Subcutaneous abdominal adipose tissue (tissue), 5 donors: ENCODE measurements around the gene PDE4C.

Source experiments
- H3K27ac ChIP-seq: one replicate; pipeline ENCODE4 v1.7.0; 2013; ENCODE audit warnings: low read depth, mild to moderate bottlenecking, inconsistent platforms, low read length, moderate library complexity
- H3K27me3 ChIP-seq, 5 donors: one replicate each; pipeline ENCODE4 v1.7.0; 2013; ENCODE audit warnings: low read length in 5 of 5, inconsistent platforms in 1 of 5; ENCODE audit not compliant: control insufficient read depth in 5 of 5, insufficient read depth in 4 of 5
- H3K36me3 ChIP-seq, 5 donors: one replicate each; pipeline ENCODE4 v1.7.0; 2013; ENCODE audit warnings: low read length in 5 of 5; ENCODE audit not compliant: control insufficient read depth in 5 of 5, insufficient read depth in 5 of 5
- H3K4me1 ChIP-seq, 5 donors: one replicate each; pipeline ENCODE4 v1.7.0; 2013; ENCODE audit warnings: low read length in 5 of 5, mild to moderate bottlenecking in 3 of 5, moderate library complexity in 1 of 5; ENCODE audit not compliant: control insufficient read depth in 5 of 5, insufficient read depth in 5 of 5
- H3K4me3 ChIP-seq, 5 donors: one replicate each; pipeline ENCODE4 v1.7.0; 2013; ENCODE audit warnings: low read length in 5 of 5, low read depth in 1 of 5
- H3K9ac ChIP-seq, 5 donors: one replicate each; pipeline ENCODE4 v1.7.0; 2013; ENCODE audit warnings: low read length in 5 of 5, mild to moderate bottlenecking in 4 of 5, moderate library complexity in 3 of 5
- H3K9me3 ChIP-seq, 5 donors: one replicate each; pipeline ENCODE4 v1.7.0; 2013; ENCODE audit warnings: low read length in 5 of 5; ENCODE audit not compliant: control insufficient read depth in 5 of 5
- donor health status: healthy.
- donor health status: healthy.
- donor health status: healthy.
- donor health status: healthy.
- donor health status: healthy.

Gene PDE4C

DNA sequence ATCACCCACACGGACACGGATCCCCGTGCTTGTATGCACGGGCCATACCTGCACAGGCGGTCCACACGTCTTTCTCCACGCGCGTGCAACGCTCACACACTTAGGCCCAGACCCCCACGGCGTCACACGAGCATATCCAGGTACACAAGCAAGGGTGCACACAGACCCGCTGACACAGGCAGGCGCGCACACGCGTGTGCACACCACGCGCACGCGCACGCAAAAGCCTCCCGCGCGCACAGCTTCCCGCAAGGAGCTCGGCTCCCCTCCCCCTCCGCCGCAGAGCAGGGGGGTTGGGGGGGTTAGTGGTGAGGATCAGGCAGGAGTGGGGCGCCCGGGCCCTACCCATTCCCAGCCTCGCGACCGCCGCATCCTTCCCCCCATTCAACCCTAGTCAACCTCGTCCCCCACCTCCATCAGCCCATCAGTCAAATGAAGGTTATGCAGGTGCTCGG is 22.8 kb downstream of the PDE4C start:
- Histone ChIP-seq H3K27me3 (peaks cover 0 to under 1% (median 0%) of the 10 kb centered on the region in 5 donors), H3K36me3 (peaks cover 0 to 13% (median 7%) of the 10 kb centered on the region in 5 donors), H3K9ac (peak overlapping the region in 3 of 5 donors; percentile 35 to 70 (median 66)), H3K4me1 (peaks cover 3 to 31% (median 28%) of the 10 kb centered on the region in 5 donors), H3K4me3 (peak overlapping the region in 4 of 5 donors; percentile 78 to 86 (median 86)), H3K9me3 (no peaks in the 10 kb centered on the region), H3K27ac (no peak overlapping the region)

DNA sequence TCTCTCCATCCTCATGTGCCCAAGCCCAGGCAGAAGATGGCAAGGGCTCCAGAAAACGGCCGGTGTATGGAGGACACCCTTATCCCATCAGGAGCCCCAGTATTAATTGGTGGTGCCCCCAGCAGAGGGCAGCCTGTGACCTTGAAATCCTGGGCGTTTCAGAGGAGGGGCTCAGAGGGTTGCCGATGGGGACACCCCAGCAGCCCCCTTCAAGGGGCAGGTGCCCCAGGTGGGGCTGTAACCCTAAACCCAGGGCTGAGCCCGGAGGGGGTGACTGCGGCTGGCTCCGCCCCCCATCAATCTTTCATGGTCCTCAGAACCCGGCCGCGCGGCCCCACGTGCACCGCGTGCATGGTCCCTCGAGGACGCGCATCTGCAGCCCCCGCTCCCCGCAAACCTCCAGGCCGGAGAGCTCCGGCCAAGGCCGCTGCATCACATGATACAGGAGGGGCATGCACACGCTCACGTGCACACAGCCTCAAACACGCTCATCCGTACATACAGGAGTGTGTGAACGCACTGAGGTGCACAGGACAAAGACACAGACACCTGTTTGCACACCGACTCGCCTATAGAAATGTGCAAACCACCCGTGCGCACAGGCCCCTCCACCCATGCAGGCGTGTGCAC is 23.3 kb downstream of the PDE4C start:
- Histone ChIP-seq H3K27ac (no peak overlapping the region), H3K36me3 (peaks cover 0 to 19% (median 11%) of the 10 kb centered on the region in 5 donors), H3K27me3 (no peaks in the 10 kb centered on the region), H3K4me3 (peak overlapping the region; percentile 62 to 86 (median 85)), H3K9ac (peak overlapping the region in 2 of 5 donors; percentile 35 to 70), H3K9me3 (no peaks in the 10 kb centered on the region), H3K4me1 (peaks cover 3 to 31% (median 28%) of the 10 kb centered on the region in 5 donors)

DNA sequence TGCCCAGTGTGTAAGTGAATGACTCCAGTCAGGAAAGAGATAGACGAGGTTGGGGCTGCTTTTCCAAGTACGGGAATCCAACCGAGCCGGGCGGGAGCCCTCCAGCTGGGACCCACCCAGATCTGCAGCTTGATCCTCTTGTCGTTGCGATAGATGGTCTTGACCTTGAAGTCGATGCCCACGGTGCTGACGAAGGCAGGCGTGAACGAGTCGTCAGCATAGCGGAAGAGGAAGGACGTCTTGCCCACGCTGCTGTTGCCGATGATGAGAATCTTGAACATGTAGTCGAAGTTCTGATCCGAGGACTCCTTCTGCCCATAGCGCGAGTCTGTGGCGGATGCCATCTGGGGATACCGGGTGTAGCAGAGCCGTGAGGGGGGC is 23.9 kb downstream of the PDE4C start:
- Histone ChIP-seq H3K27me3 (no peaks in the 10 kb centered on the region), H3K9me3 (no peaks in the 10 kb centered on the region), H3K4me3 (peak overlapping the region in 1 of 5 donors; percentile 86), H3K4me1 (peaks cover 3 to 31% (median 28%) of the 10 kb centered on the region in 5 donors), H3K36me3 (peaks cover 0 to 23% (median 13%) of the 10 kb centered on the region in 5 donors), H3K9ac (no peak overlapping the region), H3K27ac (no peak overlapping the region)

DNA sequence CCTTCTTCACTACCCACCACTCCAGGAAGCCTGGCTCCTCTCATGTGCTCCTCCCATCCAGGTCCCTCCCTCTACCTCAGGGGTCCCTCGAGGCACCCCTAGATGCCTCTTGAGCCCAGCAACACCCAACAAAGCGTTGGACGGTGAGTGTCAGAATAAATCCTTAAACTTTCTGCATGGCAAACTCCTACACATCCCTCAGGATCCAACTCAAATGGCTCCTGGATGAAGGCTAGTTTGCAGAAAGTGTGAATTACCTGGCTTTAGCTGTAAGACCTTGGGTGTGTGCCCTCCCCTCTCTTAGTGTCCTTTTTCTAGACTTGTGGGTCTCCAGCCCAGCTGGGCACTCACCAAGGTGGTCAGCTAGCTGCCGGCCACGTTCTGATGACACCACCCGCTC is 27.9 kb downstream of the PDE4C start:
- Histone ChIP-seq H3K4me1 (peaks cover 8 to 25% (median 23%) of the 10 kb centered on the region in 5 donors), H3K27ac (no peak overlapping the region), H3K9ac (no peak overlapping the region), H3K27me3 (no peaks in the 10 kb centered on the region), H3K4me3 (no peak overlapping the region), H3K36me3 (peaks cover 0 to 35% (median 25%) of the 10 kb centered on the region in 5 donors), H3K9me3 (no peaks in the 10 kb centered on the region)

DNA sequence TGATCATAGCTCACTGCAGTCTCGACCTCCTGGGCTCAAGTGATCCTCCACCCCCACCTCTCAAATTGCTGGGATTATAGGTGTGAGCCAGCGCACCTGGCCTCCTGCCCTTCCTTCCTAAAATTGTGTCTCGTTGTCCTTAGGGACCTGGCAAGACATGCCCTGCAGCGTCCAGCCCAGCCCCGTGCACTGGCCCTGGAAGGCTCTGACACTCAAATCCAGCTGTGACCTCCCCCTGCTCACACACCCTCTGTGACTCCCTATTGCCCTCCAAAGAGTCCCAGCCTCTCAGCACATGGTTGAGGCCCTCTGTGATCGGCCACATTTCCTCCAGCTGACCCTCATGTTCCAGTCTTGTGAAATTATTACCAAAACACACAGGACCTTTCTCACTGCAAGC is 28.3 kb downstream of the PDE4C start:
- Histone ChIP-seq H3K27ac (no peak overlapping the region), H3K9ac (no peak overlapping the region), H3K4me3 (no peak overlapping the region), H3K36me3 (peaks cover 0 to 35% (median 25%) of the 10 kb centered on the region in 5 donors), H3K27me3 (no peaks in the 10 kb centered on the region), H3K4me1 (peaks cover 5 to 23% (median 21%) of the 10 kb centered on the region in 5 donors), H3K9me3 (no peaks in the 10 kb centered on the region)

DNA sequence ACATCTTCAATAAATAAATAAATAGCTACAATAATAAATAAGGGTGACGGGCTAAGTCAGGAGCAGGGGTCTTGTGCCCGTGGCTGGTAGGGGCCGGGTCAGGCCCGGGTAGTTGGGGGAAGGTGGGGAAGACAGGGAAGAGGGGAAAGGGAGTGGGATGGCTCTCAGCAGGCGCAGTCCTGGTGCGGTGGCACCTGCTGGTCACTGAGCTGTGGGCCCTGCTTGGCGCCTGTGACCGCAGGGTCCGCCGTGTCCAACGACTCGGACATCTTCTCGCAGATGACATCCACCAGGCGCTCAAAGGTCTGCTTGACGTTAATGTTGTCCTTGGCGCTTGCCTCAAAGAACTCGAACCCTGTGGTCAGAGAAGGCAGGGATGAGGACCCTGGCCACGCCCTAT is 28.9 kb downstream of the PDE4C start:
- H3K27me3 ChIP-seq, result no peaks in the 10 kb centered on the region
- H3K4me1 ChIP-seq, result peaks cover 9 to 22% (median 17%) of the 10 kb centered on the region in 5 donors
- no peak overlapping the region for H3K27ac ChIP-seq
- peaks cover 0 to 35% (median 25%) of the 10 kb centered on the region in 5 donors for H3K36me3 ChIP-seq
- H3K4me3 ChIP-seq, result no peak overlapping the region
- no peak overlapping the region for H3K9ac ChIP-seq
- H3K9me3 ChIP-seq, result no peaks in the 10 kb centered on the region

DNA sequence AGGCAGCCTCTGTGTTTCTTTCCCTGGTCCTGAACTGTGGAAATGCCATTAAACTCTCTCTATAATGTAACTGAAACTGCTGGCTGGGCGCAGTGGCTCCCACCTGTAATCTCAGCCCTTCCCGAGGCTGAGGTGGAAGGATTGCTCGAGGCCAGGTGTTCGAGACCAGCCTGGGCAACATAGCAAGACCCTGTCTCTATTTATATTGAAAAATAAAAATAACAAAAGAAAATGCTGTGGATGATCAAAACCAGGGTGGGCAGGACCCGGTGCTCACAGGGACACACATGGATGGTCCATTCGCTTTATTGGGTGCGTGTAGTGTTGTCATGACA is 29.8 kb downstream of the PDE4C start:
- no peak overlapping the region for H3K4me3 ChIP-seq
- H3K4me1 ChIP-seq, result peaks cover 9 to 29% (median 25%) of the 10 kb centered on the region in 5 donors
- H3K27ac ChIP-seq, result no peak overlapping the region
- H3K36me3 ChIP-seq, result peaks cover 0 to 35% (median 25%) of the 10 kb centered on the region in 5 donors
- H3K9me3 ChIP-seq, result no peaks in the 10 kb centered on the region
- no peaks in the 10 kb centered on the region for H3K27me3 ChIP-seq
- no peak overlapping the region for H3K9ac ChIP-seq

DNA sequence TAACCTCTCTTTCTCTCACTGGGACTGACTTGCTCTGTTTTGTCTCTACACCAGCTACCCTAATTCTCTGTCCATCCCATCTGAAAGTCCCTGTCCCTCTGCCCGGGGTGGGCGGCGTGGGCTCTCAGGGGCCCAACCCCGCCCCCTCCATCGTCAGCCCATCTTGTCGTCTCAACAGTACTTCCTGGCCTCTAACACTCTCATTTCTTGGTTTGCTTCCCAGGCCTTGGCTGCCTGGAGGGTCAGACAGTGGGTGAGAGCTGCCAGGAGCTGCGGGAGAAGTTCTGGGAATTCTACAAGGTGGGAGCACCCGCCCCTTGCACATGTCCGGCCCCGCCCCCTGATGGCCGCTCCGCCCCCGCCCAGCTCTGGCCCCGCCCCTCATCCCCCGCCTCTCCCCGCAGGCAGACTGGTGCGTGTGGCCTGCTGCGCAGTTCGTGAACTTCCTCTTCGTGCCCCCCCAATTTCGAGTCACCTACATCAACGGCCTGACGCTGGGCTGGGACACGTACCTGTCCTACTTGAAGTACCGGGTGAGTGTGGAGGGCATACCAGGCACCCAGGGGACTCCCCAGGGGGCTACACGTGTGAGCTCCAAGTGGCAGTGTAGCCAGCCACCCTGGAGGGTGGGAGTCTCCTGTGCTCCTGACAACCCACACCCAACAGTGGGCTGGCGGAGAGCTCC is 31.5 kb downstream of the PDE4C start:
- no peaks in the 10 kb centered on the region for H3K27me3 ChIP-seq
- H3K9ac ChIP-seq, result peak overlapping the region in 1 of 5 donors; percentile 21
- H3K4me3 ChIP-seq, result peak overlapping the region in 2 of 5 donors; percentile 81 to 86
- H3K36me3 ChIP-seq, result peaks cover 0 to 28% (median 21%) of the 10 kb centered on the region in 5 donors
- no peak overlapping the region for H3K27ac ChIP-seq
- peaks cover 9 to 29% (median 26%) of the 10 kb centered on the region in 5 donors for H3K4me1 ChIP-seq
- H3K9me3 ChIP-seq, result no peaks in the 10 kb centered on the region

DNA sequence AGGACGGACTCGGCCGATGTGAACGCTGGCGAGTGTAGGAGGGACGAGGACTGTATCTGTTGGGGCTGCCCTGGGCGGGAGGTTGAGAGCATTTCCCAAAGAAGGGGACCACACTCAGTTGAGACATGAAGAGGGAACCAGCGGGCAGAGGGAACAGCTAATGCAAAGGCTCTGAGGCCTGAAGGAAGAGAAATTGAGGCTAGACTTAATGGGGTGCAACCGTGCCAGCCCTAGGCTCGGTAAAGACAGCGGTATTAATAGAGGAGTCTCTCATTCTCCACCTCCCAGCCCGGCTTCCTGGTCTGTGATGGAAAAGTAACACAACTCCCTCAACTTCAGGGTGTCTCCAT is 32.1 kb downstream of the PDE4C start:
- Histone ChIP-seq H3K27ac (no peak overlapping the region), H3K9ac (peak overlapping the region in 2 of 5 donors; percentile 68 to 89), H3K4me1 (peaks cover 9 to 29% (median 26%) of the 10 kb centered on the region in 5 donors)

More for the DNA sequence above, 32.1 kb downstream of the PDE4C start:
- Histone ChIP-seq H3K36me3 (peaks cover 0 to 27% (median 21%) of the 10 kb centered on the region in 5 donors), H3K9me3 (no peaks in the 10 kb centered on the region), H3K27me3 (no peaks in the 10 kb centered on the region), H3K4me3 (peak overlapping the region; percentile 74 to 86 (median 81))
